ENCODE data around the gene CCDC33.
A peak's percentile ranks its signal among the peaks of the same experiment; 100 is the strongest.

The CCDC33 gene

DNA sequence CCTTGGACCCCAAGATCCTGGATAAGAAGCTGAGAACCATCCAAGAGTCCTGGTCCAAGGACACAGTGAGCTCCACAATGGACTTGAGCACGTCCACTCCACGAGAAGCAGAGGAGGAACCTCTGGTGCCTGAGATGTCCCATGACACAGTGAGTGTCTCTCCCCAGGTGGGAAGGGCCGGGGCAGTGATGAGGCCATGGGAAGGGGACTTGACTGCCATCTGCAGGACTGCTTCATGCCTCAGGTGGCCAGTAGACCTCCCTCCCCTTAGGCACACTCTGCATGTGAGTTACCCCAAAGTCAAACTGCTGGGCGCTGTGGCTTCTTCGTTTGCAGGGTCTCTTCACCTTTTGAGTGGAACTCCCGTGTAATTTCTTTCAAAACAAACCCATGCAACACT is 59.7 kb downstream of the CCDC33 start:
- no peak for TF ChIP-seq CTCF (IDR thresholded peaks at IDR 0.05)

DNA sequence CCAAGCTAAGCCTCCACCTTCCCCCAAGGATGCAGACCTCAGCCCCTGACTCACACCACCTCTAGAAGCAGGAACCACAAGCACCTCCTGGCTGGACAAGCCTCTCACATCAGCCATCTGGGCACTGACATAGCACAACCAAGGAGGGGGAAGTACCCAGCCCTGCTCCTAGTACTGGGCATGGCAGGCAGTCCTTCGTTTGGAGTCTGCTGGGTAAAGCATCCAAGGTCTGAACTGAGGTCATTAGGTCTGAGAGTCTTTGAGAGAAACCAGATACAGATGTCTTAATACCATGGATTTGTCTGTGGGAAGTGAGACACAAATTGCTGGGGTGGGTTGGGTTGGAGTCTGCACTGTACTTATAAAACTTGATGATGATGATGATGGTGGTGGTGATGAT is 61.8 kb downstream of the CCDC33 start:
- TF ChIP-seq CTCF (IDR thresholded peaks at IDR 0.05) = no peak

GRCh38 chr15:74300057-74300795 is 64.1 kb downstream of the CCDC33 start:
- TF ChIP-seq CTCF (IDR thresholded peaks at IDR 0.05) = no peak

- TF ChIP-seq CTCF (IDR thresholded peaks at IDR 0.05) = no peak
These were observed 65.6 kb downstream of the CCDC33 start for GRCh38 chr15:74301583-74302361.

GRCh38 chr15:74302821-74303359 is 66.8 kb downstream of the CCDC33 start:
- TF ChIP-seq CTCF (IDR thresholded peaks at IDR 0.05) = peak; percentile 81

- no peak for TF ChIP-seq CTCF (IDR thresholded peaks at IDR 0.05)
These were observed 67.7 kb downstream of the CCDC33 start for GRCh38 chr15:74303741-74304309.

- TF ChIP-seq CTCF (IDR thresholded peaks at IDR 0.05) = no peak
These were observed 68.3 kb downstream of the CCDC33 start for GRCh38 chr15:74304431-74304830.

Data from LNCAP (cell line).